B cell (primary cell): ENCODE data around the gene CTNNA2. TPM values are rescaled to one million over a fixed set of nuclear protein-coding genes. Genes with fewer than 3 reads are reported as not detected.

Source experiments
- ATAC-seq: fragments of 200-7000 bp; cut with Tn5 transposase; one replicate; pipeline ENCODE4 v1.10.0; 2021; ENCODE audit warnings: low read depth, mild to moderate bottlenecking, moderate number of reproducible peaks, moderate library complexity
- CTCF ChIA-PET: fragments of 350-600 bp; sonication (Branson Sonifier 250); formaldehyde crosslinking; loops from one replicate; lab custom pipeline; 2021; ENCODE audit warnings: antibody characterized with exemption, inconsistent platforms; lab: Charles Lee
- POLR2A ChIA-PET: fragments of 350-600 bp; sonication (Branson Sonifier 250); formaldehyde crosslinking; loops from one replicate; lab custom pipeline; 2021; ENCODE audit warnings: antibody characterized with exemption; lab: Charles Lee
- DNase-seq: peaks from one replicate; pipeline ENCODE4 v3.0.0; 2013
- H2AFZ ChIP-seq: 2 replicates; pipeline ENCODE4 v1.6.1; 2012; ENCODE audit warnings: mild to moderate bottlenecking, low read depth, low read length; ENCODE audit not compliant: insufficient read depth, poor library complexity, severe bottlenecking
- H3K27ac ChIP-seq, 2 donors: 1 replicate in 1 of 2; 2 replicates in 1 of 2; pipeline ENCODE4 v1.5.1; 2012 to 2013; ENCODE audit warnings: low read length in 2 of 2, mild to moderate bottlenecking in 2 of 2, moderate library complexity in 1 of 2
- H3K27me3 ChIP-seq, 4 experiments: fragments of 200-600 bp in 1 of 4; sonication (generic) in 1 of 4; replicated peaks in 1 of 4; 1 replicate in 2 of 4; 2 replicates in 2 of 4; pipeline versions ENCODE4 v1.6.1 to v1.7.0; 2013 to 2016; ENCODE audit warnings: low read length in 3 of 4, mild to moderate bottlenecking in 2 of 4, mixed read lengths in 1 of 4, moderate library complexity in 1 of 4; ENCODE audit not compliant: insufficient read depth in 4 of 4, control insufficient read depth in 3 of 4; ENCODE audit errors: control extremely low read depth in 1 of 4
- H3K36me3 ChIP-seq, 2 experiments: replicated peaks in 1 of 2; 1 replicate in 1 of 2; 2 replicates in 1 of 2; pipeline versions ENCODE4 v1.6.1 to v1.7.1; 2013; ENCODE audit warnings: low read length in 1 of 2; ENCODE audit not compliant: insufficient read depth in 2 of 2, control insufficient read depth in 1 of 2; ENCODE audit errors: control extremely low read depth in 1 of 2, extremely low read depth in 1 of 2
- H3K4me1 ChIP-seq, 2 donors: fragments of 200-600 bp in 1 of 2; sonication (generic) in 1 of 2; 1 replicate in 1 of 2; 2 replicates in 1 of 2; pipeline versions ENCODE4 v1.5.1 to v1.6.1; 2013 to 2017; ENCODE audit warnings: low read length in 2 of 2; ENCODE audit not compliant: control insufficient read depth in 2 of 2, insufficient read depth in 2 of 2
- H3K4me2 ChIP-seq: replicated peaks from 2 replicates; pipeline ENCODE3; 2012; ENCODE audit warnings: mild to moderate bottlenecking, low read depth, low read length; ENCODE audit not compliant: poor library complexity, severe bottlenecking
- H3K4me3 ChIP-seq, 5 experiments: fragments of 200-600 bp in 1 of 5; sonication (generic) in 1 of 5; 1 replicate in 3 of 5; 2 replicates in 2 of 5; pipeline versions ENCODE4 v1.5.1 to v1.7.0; 2011 to 2016; ENCODE audit warnings: low read length in 4 of 5, mild to moderate bottlenecking in 4 of 5, low read depth in 2 of 5, control low read depth in 1 of 5, moderate library complexity in 1 of 5; ENCODE audit not compliant: insufficient read depth in 1 of 5; ENCODE audit errors: control extremely low read depth in 1 of 5, extremely low read depth in 1 of 5
- H3K79me2 ChIP-seq: fragments of 200-600 bp; sonication (generic); one replicate; pipeline ENCODE4 v1.6.0; 2016; ENCODE audit warnings: low read length; ENCODE audit not compliant: control insufficient read depth, insufficient read depth
- H3K9ac ChIP-seq: fragments of 200-600 bp; sonication (generic); 2 replicates; pipeline ENCODE4 v1.6.1; 2017; ENCODE audit warnings: mild to moderate bottlenecking, low read length, moderate library complexity
- H3K9me3 ChIP-seq, 3 donors: one replicate each; pipeline versions ENCODE4 v1.6.1 to v1.7.1; 2013; ENCODE audit warnings: low read length in 2 of 3; ENCODE audit not compliant: control insufficient read depth in 2 of 3, insufficient read depth in 1 of 3; ENCODE audit errors: control extremely low read depth in 1 of 3
- H4K20me1 ChIP-seq: 2 replicates; pipeline ENCODE4 v1.6.0; 2012; ENCODE audit warnings: mild to moderate bottlenecking, low read length; ENCODE audit not compliant: insufficient read depth, control insufficient read depth, poor library complexity, severe bottlenecking
- H3K27ac Mint-ChIP-seq: one replicate; pipeline ENCODE4 v1.8.0; 2021; ENCODE audit warnings: mixed read lengths
- H3K27me3 Mint-ChIP-seq: one replicate; pipeline ENCODE4 v1.8.0; 2021; ENCODE audit warnings: mixed read lengths
- H3K4me1 Mint-ChIP-seq: one replicate; pipeline ENCODE4 v1.8.0; 2021; ENCODE audit warnings: mixed read lengths
- H3K4me3 Mint-ChIP-seq: one replicate; pipeline ENCODE4 v1.8.0; 2021; ENCODE audit warnings: mixed read lengths
- H3K9me3 Mint-ChIP-seq: one replicate; pipeline ENCODE4 v1.8.0; 2022; ENCODE audit warnings: mixed read lengths; ENCODE audit not compliant: insufficient read depth
- EZH2 ChIP-seq: IDR thresholded peaks from 2 replicates; pipeline ENCODE4 v1.6.1; 2012; ENCODE audit warnings: borderline replicate concordance, low read depth, mild to moderate bottlenecking, moderate library complexity, low read length; ENCODE audit not compliant: insufficient read depth, poor library complexity, severe bottlenecking
- WGBS: methylation state at CpG from one replicate; pipeline ENCODE4 v1.1.5; 2013; ENCODE audit warnings: missing lambda C conversion rate; ENCODE audit not compliant: insufficient coverage; 5-methylcytosine and 5-hydroxymethylcytosine counted together
- intact Hi-C: fragments of 100-400 bp; cut with micrococcal nuclease; formaldehyde crosslinking; loops from one replicate; pipeline ENCODE4 v1.10.0; 2022
- polyA plus RNA-seq: library from polyadenylated mRNA; depleted of rRNA; stranded (reverse); fragments of >200 nt; gene quantifications from 2 replicates; pipeline ENCODE4 v1.2.3, GENCODE V29; 2012
- total RNA-seq, 2 donors: library from RNA; stranded (reverse); fragments of 120-200 nt in 1 of 2; gene quantifications; 1 replicate in 1 of 2; 2 replicates in 1 of 2; pipeline versions ENCODE4 v1.2.3 to v1.2.4, GENCODE V29; 2013 to 2022
- TF ChIP-seq, protein P1 (sequence below): fragments of 200-600 bp; IDR thresholded peaks from one replicate; pipeline ENCODE4 v1.8.0; 2022; ENCODE audit warnings: antibody characterized with exemption, mild to moderate bottlenecking

The CTNNA2 gene
- total and polyA plus RNA-seq, 2 donors (not counting 1 experiment from before 2014, with no cell fraction given) = not detected

DNA sequence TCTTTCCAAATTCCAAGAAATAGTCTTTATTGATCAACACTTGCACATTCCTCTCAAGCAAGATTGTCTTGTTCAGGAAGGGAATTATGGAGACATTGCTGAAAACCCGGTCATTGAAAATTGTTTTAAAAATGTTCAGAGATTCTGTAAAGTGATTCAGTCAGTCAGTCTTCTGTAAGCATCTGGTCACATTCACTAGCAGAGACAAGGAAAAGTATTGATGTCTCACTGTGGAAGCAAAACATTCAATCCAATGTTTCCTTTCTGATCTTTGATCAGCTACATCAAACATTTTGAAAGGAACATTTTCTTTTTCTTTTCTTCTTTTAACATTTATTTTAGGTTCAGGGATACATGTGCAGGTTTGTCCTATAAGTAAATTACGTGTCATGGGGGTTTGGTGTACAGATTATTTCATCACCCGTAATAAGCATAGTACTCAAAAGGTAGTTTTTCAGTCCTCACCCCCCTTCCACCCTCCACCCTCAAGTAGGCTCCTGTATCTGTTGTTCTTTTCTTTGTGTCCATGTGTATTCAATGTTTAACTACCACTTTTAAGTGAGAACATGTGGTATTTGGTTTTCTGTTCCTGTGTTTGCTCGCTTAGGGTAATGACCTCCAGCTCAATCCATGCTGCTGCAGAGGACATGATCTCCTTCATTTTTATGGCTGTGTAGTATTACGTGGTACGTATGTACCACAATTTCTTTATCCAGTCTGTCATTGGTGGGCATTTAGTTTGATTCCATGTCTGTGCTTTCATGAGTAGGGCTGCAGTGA is 61.2 kb downstream of the CTNNA2 start:
- no peaks in the 10 kb centered on the region for H3K79me2 ChIP-seq
- no peak for ATAC-seq
- POLR2A ChIA-PET = no interaction called here
- intact Hi-C loops = no loop called here
- peaks cover 0 to 3% (median 0%) of the 10 kb centered on the region in 3 donors for H3K9me3 ChIP-seq
- H3K36me3 ChIP-seq = no peaks in the 10 kb centered on the region
- no peaks in the 10 kb centered on the region for H4K20me1 ChIP-seq
- Mint-ChIP-seq H3K9me3 (peaks cover 3% of the 10 kb centered on the region), H3K4me1 (no peaks in the 10 kb centered on the region), H3K27me3 (no peaks in the 10 kb centered on the region), H3K4me3 (no peak overlapping the region), H3K27ac (no peak overlapping the region)
- CTCF ChIA-PET = no interaction called here
- H3K27me3 ChIP-seq = no peaks in the 10 kb centered on the region
- H3K4me2 ChIP-seq = no peak overlapping the region
- no peak overlapping the region for H3K27ac ChIP-seq
- no peak overlapping the region for H3K4me3 ChIP-seq
- DNase-seq = no peak
- no peak overlapping the region for H2AFZ ChIP-seq
- no peak for TF ChIP-seq EZH2
- TF ChIP-seq, protein P1, sequence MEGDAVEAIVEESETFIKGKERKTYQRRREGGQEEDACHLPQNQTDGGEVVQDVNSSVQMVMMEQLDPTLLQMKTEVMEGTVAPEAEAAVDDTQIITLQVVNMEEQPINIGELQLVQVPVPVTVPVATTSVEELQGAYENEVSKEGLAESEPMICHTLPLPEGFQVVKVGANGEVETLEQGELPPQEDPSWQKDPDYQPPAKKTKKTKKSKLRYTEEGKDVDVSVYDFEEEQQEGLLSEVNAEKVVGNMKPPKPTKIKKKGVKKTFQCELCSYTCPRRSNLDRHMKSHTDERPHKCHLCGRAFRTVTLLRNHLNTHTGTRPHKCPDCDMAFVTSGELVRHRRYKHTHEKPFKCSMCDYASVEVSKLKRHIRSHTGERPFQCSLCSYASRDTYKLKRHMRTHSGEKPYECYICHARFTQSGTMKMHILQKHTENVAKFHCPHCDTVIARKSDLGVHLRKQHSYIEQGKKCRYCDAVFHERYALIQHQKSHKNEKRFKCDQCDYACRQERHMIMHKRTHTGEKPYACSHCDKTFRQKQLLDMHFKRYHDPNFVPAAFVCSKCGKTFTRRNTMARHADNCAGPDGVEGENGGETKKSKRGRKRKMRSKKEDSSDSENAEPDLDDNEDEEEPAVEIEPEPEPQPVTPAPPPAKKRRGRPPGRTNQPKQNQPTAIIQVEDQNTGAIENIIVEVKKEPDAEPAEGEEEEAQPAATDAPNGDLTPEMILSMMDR = no peak
- H3K4me1 ChIP-seq = no peaks in the 10 kb centered on the region
- no peak overlapping the region for H3K9ac ChIP-seq
- 80% methylated on average over 2 of the region's 6 CpGs for WGBS

DNA sequence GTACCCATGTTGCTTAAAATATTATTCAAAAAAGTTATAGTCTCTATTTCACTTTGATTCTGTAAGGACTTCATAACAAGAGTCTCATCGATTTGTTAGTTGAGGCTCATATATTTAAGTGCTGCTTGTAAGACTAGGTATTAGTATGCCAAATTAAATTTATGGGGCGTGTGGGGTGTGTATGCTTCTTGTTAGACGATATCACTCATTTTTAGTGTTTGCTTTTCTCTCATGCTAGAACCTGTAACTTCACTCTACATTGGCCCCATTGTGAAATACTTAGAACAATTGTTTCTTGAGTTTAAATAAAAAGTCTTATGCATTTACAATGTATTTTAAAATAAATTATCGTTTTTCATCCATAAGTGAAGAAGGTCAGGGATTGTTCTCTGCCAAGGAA is 63.6 kb downstream of the CTNNA2 start:
- Histone ChIP-seq H3K27ac (no peak overlapping the region), H3K79me2 (no peaks in the 10 kb centered on the region), H3K4me3 (no peak overlapping the region), H3K9me3 (peaks cover 0 to 3% (median 0%) of the 10 kb centered on the region in 3 donors), H3K4me1 (no peaks in the 10 kb centered on the region), H4K20me1 (no peaks in the 10 kb centered on the region), H3K36me3 (no peaks in the 10 kb centered on the region), H2AFZ (no peak overlapping the region), H3K27me3 (no peaks in the 10 kb centered on the region), H3K9ac (no peak overlapping the region), H3K4me2 (no peak overlapping the region)
- ChIA-PET CTCF (no interaction called here), POLR2A (no interaction called here)
- intact Hi-C loops = loop anchor here (2.0 kb wide), 1 partner anchor 46 kb away; no protein-coding TSS in a partner anchor
- WGBS = 100% methylated on average over 1 of the region's 4 CpGs
- Mint-ChIP-seq H3K9me3 (peaks cover 3% of the 10 kb centered on the region), H3K4me1 (no peaks in the 10 kb centered on the region), H3K27ac (no peak overlapping the region), H3K27me3 (no peaks in the 10 kb centered on the region), H3K4me3 (no peak overlapping the region)
- no peak for DNase-seq
- TF ChIP-seq, protein P1 = no peak
- no peak for TF ChIP-seq EZH2
- no peak for ATAC-seq
